Measurements from ENCODE around the gene COL9A1. TPM values are rescaled to one million over a fixed set of nuclear protein-coding genes. Genes with fewer than 3 reads are reported as not detected.

Gene COL9A1
- total RNA-seq, 1 donor from 2014 or later, result 8.1 TPM

DNA sequence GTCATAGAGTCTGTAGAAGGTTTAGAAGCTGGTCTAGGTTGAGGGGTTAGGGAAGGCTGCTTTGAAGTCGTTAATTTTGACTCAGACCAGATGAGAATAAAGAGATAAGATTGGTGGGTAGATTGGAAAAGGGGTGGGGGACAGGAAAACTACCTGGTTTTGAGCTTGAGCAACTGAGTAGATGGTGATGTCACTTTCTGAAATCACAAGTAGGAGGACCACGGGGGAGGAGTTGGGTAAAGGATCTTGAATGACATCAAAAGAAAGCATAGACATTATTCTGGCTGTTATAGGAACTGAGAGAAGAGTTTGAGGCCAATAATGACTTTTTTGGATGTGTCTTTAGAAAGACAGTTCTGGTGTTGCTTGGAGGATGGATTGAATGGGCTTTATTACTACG, 4.1 kb upstream of the COL9A1 start:
- H3K27ac Mint-ChIP-seq, result no peak overlapping the region
- H3K27me3 Mint-ChIP-seq, result peaks cover 24% of the 10 kb centered on the region

DNA sequence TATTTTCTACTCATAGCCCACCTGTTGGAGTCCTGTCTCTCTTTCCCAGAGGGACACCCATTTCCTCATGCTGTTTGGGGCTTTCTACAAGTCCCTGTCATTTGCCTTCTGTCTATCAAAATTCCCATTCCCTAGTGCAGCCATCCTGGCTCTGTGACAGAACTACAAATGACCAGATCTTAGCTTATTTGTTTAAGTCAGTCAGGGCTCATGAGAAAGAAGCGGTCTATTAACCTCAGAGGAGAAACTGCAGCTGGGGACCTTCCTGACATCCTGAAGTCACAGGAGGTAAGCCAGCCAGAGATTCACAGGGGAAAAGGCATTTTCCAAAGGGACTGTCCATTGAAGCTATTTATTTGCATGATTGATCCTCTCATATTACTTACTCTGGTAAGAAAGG, 1.7 kb upstream of the COL9A1 start:
- no peak for DNase-seq (ENCODE audit: low spot score, unreplicated experiment)
- Mint-ChIP-seq H3K9me3 (ENCODE audit: low read depth) (no peaks in the 10 kb centered on the region), H3K27me3 (peaks cover 28% of the 10 kb centered on the region), H3K36me3 (ENCODE audit: insufficient read depth) (no peaks in the 10 kb centered on the region), H3K4me3 (ENCODE audit: low read depth) (no peak overlapping the region), H3K27ac (no peak overlapping the region), H3K4me1 (ENCODE audit: low read depth) (no peaks in the 10 kb centered on the region)
- no peak for TF ChIP-seq CTCF (IDR thresholded peaks at IDR 0.05; ENCODE audit: unreplicated experiment)

More for the DNA sequence above, 4.1 kb upstream of the COL9A1 start:
- Mint-ChIP-seq H3K4me1 (ENCODE audit: low read depth) (no peaks in the 10 kb centered on the region), H3K9me3 (ENCODE audit: low read depth) (no peaks in the 10 kb centered on the region), H3K36me3 (ENCODE audit: insufficient read depth) (no peaks in the 10 kb centered on the region), H3K4me3 (ENCODE audit: low read depth) (no peak overlapping the region)
- no peak for TF ChIP-seq CTCF (IDR thresholded peaks at IDR 0.05; ENCODE audit: unreplicated experiment)
- no peak for DNase-seq (ENCODE audit: low spot score, unreplicated experiment)

DNA sequence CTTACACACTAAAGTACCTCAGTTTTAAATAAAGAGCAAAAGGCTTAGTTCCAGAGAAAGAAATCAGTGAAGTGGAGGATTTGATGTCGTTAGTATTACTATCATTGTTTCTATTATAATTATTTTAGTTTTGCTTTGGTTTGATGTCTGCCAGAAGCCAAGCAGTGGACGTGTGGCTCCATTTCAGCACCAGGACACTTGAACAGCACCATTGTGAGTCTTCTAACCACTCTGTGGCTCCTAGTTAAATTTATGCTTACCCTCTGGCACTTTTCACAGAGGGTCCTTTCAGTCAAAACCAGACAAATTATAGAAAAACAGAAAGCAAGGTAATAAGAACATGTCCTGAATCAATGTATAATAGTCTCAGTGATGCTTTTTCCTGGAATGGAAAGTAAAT, 3.4 kb downstream of the COL9A1 start:
- Mint-ChIP-seq H3K27ac (no peak overlapping the region), H3K4me3 (ENCODE audit: low read depth) (no peak overlapping the region), H3K27me3 (peaks cover 21% of the 10 kb centered on the region), H3K36me3 (ENCODE audit: insufficient read depth) (no peaks in the 10 kb centered on the region), H3K4me1 (ENCODE audit: low read depth) (no peaks in the 10 kb centered on the region), H3K9me3 (ENCODE audit: low read depth) (no peaks in the 10 kb centered on the region)
- no peak for TF ChIP-seq CTCF (IDR thresholded peaks at IDR 0.05; ENCODE audit: unreplicated experiment)
- no peak for DNase-seq (ENCODE audit: low spot score, unreplicated experiment)

- H3K27ac Mint-ChIP-seq, result no peak overlapping the region
- no peak for DNase-seq (ENCODE audit: low spot score, unreplicated experiment)
- no peak overlapping the region for H3K4me3 Mint-ChIP-seq (ENCODE audit: low read depth)
- no peaks in the 10 kb centered on the region for H3K9me3 Mint-ChIP-seq (ENCODE audit: low read depth)
- no peaks in the 10 kb centered on the region for H3K4me1 Mint-ChIP-seq (ENCODE audit: low read depth)
- TF ChIP-seq CTCF (IDR thresholded peaks at IDR 0.05; ENCODE audit: unreplicated experiment), result no peak
- peaks cover 28% of the 10 kb centered on the region for H3K27me3 Mint-ChIP-seq
- H3K36me3 Mint-ChIP-seq (ENCODE audit: insufficient read depth), result no peaks in the 10 kb centered on the region
These were observed 4.8 kb downstream of the COL9A1 start for GRCh38 chr6:70298068-70298467.

- no peak for DNase-seq (ENCODE audit: low spot score, unreplicated experiment)
- peaks cover 16% of the 10 kb centered on the region for H3K4me1 Mint-ChIP-seq (ENCODE audit: low read depth)
- H3K27ac Mint-ChIP-seq, result no peak overlapping the region
- H3K36me3 Mint-ChIP-seq (ENCODE audit: insufficient read depth), result no peaks in the 10 kb centered on the region
- no peak for TF ChIP-seq CTCF (IDR thresholded peaks at IDR 0.05; ENCODE audit: unreplicated experiment)
- no peaks in the 10 kb centered on the region for H3K9me3 Mint-ChIP-seq (ENCODE audit: low read depth)
- no peak overlapping the region for H3K4me3 Mint-ChIP-seq (ENCODE audit: low read depth)
- H3K27me3 Mint-ChIP-seq, result peaks cover 20% of the 10 kb centered on the region
These were observed 10.7 kb downstream of the COL9A1 start for GRCh38 chr6:70292193-70292592.

Data from progenitor cell of endocrine pancreas (in vitro differentiated cells).